ENCODE results near the gene UBA7.

The UBA7 gene

DNA sequence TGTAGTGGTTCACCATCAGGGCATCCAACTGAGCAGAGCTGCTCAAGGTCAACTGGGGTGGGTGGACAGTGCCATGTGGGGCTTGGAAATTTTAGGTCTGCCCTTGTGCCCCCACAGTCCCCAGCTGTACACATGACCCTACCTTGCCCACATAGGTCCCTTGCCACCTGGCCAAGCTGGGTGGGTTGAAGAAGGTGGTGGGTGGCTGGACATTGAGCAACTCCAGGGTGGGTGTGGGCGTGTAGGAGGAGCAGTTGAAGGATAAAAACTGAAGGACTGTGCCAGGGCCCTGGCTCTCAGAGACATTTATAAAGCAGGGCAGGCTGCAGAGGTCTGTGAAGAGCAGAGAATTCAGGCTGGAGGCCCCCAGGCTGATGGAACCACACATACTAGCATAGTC lies 14.6 kb downstream of the UBA7 start:
- DNase-seq (ENCODE audit: low spot score): no peak
- TF ChIP-seq, protein P1, sequence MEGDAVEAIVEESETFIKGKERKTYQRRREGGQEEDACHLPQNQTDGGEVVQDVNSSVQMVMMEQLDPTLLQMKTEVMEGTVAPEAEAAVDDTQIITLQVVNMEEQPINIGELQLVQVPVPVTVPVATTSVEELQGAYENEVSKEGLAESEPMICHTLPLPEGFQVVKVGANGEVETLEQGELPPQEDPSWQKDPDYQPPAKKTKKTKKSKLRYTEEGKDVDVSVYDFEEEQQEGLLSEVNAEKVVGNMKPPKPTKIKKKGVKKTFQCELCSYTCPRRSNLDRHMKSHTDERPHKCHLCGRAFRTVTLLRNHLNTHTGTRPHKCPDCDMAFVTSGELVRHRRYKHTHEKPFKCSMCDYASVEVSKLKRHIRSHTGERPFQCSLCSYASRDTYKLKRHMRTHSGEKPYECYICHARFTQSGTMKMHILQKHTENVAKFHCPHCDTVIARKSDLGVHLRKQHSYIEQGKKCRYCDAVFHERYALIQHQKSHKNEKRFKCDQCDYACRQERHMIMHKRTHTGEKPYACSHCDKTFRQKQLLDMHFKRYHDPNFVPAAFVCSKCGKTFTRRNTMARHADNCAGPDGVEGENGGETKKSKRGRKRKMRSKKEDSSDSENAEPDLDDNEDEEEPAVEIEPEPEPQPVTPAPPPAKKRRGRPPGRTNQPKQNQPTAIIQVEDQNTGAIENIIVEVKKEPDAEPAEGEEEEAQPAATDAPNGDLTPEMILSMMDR (IDR thresholded peaks at IDR 0.05; ENCODE audit: borderline replicate concordance, control extremely low read depth, extremely low read depth, insufficient read depth, missing control alignments): no peak
- in situ Hi-C loops (cut with MboI; ENCODE audit: low sequenced_read_pairs, unreplicated experiment): no loop called here

DNA sequence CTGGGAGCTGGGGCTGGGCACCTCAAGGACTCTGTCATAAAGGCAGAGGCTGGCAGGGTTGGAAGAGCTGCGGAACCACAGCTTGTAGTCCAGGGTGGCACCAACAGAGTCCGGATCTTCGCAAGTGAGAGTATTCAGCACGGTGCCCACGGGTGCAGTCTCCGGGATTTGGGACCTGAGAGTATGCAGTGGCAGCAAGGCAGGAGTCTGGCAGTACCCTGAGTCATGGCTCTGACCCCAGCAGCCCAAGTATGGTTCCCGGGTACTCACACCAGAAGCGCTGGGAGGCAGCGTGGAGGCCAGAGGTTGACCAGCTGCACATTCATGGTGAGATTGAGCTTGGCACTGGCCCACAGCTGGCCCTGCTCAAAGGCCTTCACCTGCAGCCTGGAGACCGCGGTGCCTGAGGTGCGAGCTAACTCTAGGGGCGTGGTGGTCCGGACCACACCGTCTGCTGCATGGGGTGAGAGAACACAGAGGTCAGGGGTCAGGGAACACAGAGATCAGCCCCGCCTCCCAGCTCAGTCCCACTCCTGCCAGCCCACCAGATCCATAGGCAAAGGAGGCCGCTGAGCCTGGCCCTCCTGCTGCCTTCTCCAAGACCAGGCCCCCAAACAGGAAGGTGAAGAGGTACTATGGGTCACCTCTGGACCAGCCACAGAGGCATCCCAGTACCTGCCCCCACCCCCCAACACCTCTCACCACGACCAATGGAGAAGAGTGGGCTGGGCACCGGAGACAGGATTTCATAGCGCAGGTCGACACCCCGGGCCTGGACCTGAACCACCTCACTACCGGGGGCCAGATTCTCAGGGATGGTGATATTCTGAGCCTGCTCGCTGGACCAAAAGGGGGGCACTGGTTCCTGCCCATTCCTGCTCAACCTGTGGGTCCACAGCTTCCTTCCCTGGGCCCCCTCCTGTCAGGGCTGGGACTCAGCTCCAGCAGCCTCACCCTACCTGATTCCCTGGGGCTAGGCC lies 18.5 kb downstream of the UBA7 start:
- TF ChIP-seq, protein P1 (IDR thresholded peaks at IDR 0.05; ENCODE audit: borderline replicate concordance, control extremely low read depth, extremely low read depth, insufficient read depth, missing control alignments): no peak
- DNase-seq (ENCODE audit: low spot score): no peak
- in situ Hi-C loops (cut with MboI; ENCODE audit: low sequenced_read_pairs, unreplicated experiment): no loop called here

DNA sequence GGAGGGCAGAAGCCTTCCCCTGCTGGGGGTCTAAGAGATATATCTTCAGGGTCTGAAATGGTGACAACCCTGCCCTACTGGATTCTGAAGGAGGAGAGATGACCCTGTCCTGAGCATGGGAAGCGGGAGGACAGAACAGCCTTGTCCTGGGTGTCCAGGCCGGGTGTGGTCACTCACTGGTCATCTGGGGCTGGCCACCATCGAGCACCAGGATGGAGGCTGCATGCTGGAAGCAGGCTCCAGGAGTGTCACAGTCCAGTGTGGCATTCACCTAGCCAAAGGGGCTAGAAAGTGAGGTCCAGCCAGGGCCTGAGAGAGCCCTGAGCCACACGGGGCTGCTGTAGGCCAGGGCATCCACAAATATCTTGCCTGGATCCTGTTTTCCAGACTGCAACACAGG lies 19.3 kb downstream of the UBA7 start:
- TF ChIP-seq, protein P1 (IDR thresholded peaks at IDR 0.05; ENCODE audit: borderline replicate concordance, control extremely low read depth, extremely low read depth, insufficient read depth, missing control alignments): no peak
- no peak for DNase-seq (ENCODE audit: low spot score)
- in situ Hi-C loops (cut with MboI; ENCODE audit: low sequenced_read_pairs, unreplicated experiment): no loop called here

DNA sequence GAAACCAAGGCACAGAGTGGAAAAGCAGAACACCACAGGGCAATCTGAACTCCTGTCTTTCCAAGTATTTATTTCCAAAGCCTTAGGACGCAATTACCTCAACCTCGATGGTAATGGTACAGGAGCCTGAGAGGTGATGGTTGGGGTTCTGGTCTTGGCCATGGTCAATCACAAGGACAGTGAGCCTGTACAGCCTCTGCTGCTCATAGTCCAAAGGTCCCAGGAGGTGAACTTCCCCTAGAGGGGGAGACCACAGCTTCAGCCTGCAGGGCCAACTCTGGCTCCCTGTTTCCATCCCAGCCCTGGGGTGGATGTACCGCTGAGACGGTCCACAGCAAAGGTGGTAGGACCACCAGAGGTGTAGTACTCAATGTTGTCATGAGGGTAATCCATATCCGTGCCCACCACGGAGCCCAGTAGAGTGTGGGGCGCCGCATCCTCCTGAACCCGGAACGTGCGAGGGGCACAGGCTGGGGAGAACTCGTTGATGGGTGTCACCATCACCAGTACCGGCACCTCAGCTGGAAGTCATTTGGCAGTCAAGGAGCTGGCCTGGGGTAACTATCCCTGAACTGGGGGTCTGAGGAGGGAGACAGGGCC lies 20.2 kb downstream of the UBA7 start:
- in situ Hi-C loops (cut with MboI; ENCODE audit: low sequenced_read_pairs, unreplicated experiment): no loop called here
- DNase-seq (ENCODE audit: low spot score): no peak
- TF ChIP-seq, protein P1 (IDR thresholded peaks at IDR 0.05; ENCODE audit: borderline replicate concordance, control extremely low read depth, extremely low read depth, insufficient read depth, missing control alignments): no peak

DNA sequence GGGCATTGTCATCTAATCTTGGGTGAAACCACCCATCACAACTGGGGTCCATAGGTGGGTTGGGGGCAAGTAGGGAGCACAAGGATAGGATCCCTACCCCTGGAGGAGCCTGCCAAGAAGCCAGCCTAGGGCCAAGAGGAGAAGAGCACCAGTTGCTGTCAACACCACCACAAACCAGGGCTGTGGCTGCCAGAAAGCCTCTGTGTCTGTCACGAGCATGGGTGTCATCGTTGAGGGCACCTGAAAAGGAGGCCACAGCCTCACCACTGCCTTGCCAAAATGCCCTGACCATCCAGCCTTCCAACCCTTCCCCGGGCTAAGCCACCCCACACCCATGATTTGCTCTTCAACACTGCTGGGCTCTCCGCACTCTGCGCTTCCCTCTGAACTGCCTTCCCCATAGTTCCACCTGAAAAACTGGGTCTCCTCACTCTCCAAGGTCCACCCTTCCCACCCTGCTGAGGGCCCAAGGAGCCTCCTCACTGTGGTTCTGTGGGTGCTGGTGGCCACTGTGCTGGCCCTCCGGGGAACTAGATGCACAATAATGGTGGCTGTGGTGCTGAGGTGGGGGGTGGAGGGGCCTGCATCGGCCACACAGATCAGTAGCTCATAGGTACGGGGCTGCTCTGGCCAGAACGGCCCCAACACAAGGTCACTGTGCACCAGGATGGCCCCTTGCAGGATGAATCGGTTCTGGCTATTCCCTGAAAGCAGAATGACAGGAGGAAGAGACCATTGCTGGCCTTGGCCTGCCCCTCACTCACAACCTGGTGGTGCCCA lies 21.2 kb downstream of the UBA7 start:
- TF ChIP-seq, protein P1 (IDR thresholded peaks at IDR 0.05; ENCODE audit: borderline replicate concordance, control extremely low read depth, extremely low read depth, insufficient read depth, missing control alignments): no peak
- in situ Hi-C loops (cut with MboI; ENCODE audit: low sequenced_read_pairs, unreplicated experiment): no loop called here
- DNase-seq (ENCODE audit: low spot score): no peak

DNA sequence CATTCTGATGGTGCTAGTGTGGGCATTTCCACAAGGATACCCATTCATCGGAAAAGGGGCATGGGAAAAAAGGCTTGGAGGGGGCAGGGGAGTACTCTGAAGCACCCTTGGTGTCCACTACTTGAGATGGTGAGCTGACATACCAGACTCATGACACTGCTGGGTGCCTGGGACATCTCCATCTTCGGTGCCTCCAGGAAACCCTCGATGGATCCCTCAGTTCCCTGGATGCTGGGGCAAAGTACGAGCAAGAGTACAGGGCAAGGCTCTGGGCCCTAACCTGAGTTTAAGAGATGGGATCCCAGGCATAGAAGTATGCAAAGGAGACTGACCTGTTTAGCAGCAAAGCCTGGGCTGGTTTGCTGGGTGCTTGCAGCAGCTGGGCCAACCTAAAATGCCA lies 22.2 kb downstream of the UBA7 start:
- DNase-seq (ENCODE audit: low spot score): no peak
- TF ChIP-seq, protein P1 (IDR thresholded peaks at IDR 0.05; ENCODE audit: borderline replicate concordance, control extremely low read depth, extremely low read depth, insufficient read depth, missing control alignments): no peak
- in situ Hi-C loops (cut with MboI; ENCODE audit: low sequenced_read_pairs, unreplicated experiment): no loop called here
